Panc1 (cell line): Measurements from ENCODE around the gene RPSA. TPM values are rescaled to one million over a fixed set of nuclear protein-coding genes. Genes with fewer than 3 reads are reported as not detected.

Experiments used
- ATAC-seq: fragments of 200-7000 bp; cut with Tn5 transposase; 2 replicates; pipeline ENCODE4 v1.9.1; 2020; ENCODE audit warnings: mild to moderate bottlenecking, moderate library complexity
- BruUV-seq: library from RNA; stranded (reverse); fragments of 400-500 nt; replicated peaks from 2 replicates; lab custom pipeline; 2021; lab: Mats Ljungman, UMichigan
- CTCF ChIA-PET: fragments of 300-600 bp; sonication (Branson Sonifier 250); formaldehyde crosslinking; loops from one replicate; lab custom pipeline; 2022; ENCODE audit warnings: antibody characterized with exemption; lab: Charles Lee
- POLR2A ChIA-PET: fragments of 300-600 bp; sonication (Branson Sonifier 250); formaldehyde crosslinking; loops from one replicate; lab custom pipeline; 2022; ENCODE audit warnings: antibody characterized with exemption; lab: Charles Lee
- DNase-seq: peaks from one replicate; pipeline ENCODE4 v3.0.0-alpha.2; 2010; ENCODE audit warnings: low read depth, low spot score
- H3K27ac ChIP-seq: 2 replicates; pipeline ENCODE4 v1.5.1; 2011; ENCODE audit warnings: mild to moderate bottlenecking, low read length, inconsistent platforms
- H3K27me3 ChIP-seq: fragments of 200-500 bp; sonication (Bioruptor generic); 2 replicates; pipeline ENCODE4 v1.6.0; 2014; ENCODE audit warnings: low read length, inconsistent platforms; ENCODE audit not compliant: control insufficient read depth, insufficient read depth
- H3K36me3 ChIP-seq: fragments of 200-500 bp; sonication (Bioruptor generic); 2 replicates; pipeline ENCODE4 v1.5.1; 2014; ENCODE audit warnings: inconsistent platforms, mild to moderate bottlenecking, low read length, moderate library complexity; ENCODE audit not compliant: control insufficient read depth, insufficient read depth
- H3K4me1 ChIP-seq: 2 replicates; pipeline ENCODE4 v1.5.1; 2011; ENCODE audit warnings: inconsistent platforms, mild to moderate bottlenecking, low read length, moderate library complexity; ENCODE audit not compliant: control insufficient read depth, insufficient read depth
- H3K4me3 ChIP-seq, 2 experiments: 2 replicates each; pipeline ENCODE4 v1.5.1; 2011 to 2012; ENCODE audit warnings: low read depth in 2 of 2, low read length in 2 of 2, mild to moderate bottlenecking in 2 of 2, inconsistent platforms in 1 of 2, moderate library complexity in 1 of 2
- H3K9me3 ChIP-seq: fragments of 200-500 bp; sonication (Bioruptor generic); 2 replicates; pipeline ENCODE4 v1.5.1; 2014; ENCODE audit warnings: low read depth, mild to moderate bottlenecking, inconsistent platforms, low read length, moderate library complexity; ENCODE audit not compliant: control insufficient read depth, insufficient read depth
- POLR2AphosphoS5 ChIP-seq: IDR thresholded peaks from 2 replicates; pipeline ENCODE4 v1.6.1; 2012; ENCODE audit warnings: mild to moderate bottlenecking, low read depth, low read length, moderate library complexity
- SIN3A ChIP-seq: IDR thresholded peaks from 2 replicates; pipeline ENCODE4 v1.6.1; 2012; ENCODE audit warnings: low read depth, mild to moderate bottlenecking, low read length, moderate library complexity, borderline replicate concordance; ENCODE audit not compliant: insufficient read depth
- TCF7L2 ChIP-seq: IDR thresholded peaks from 2 replicates; pipeline ENCODE4 v1.6.1; 2011; ENCODE audit warnings: mild to moderate bottlenecking, low read depth, low read length, inconsistent platforms
- in situ Hi-C: cut with HindIII; loops from 2 replicates; pipeline ENCODE4 v1.10.0; 2016; ENCODE audit warnings: low sequenced_read_pairs, low pct_unique_long_range_greater_than_20kb
- intact Hi-C: fragments of 100-400 bp; cut with micrococcal nuclease; formaldehyde crosslinking; loops from one replicate; pipeline ENCODE4 v1.10.0; 2022; ENCODE audit not compliant: unreplicated experiment
- total RNA-seq: library from RNA; stranded (reverse); gene quantifications from one replicate; pipeline ENCODE4 v1.2.1, GENCODE V29; 2021; ENCODE audit not compliant: unreplicated experiment
- TF ChIP-seq, protein P1 (sequence below): fragments of 450-650 bp; IDR thresholded peaks from 2 replicates; pipeline ENCODE4 v1.5.1; 2017; ENCODE audit warnings: mild to moderate bottlenecking
- TF ChIP-seq, protein P2 (sequence below), 2 experiments: IDR thresholded peaks; 2 replicates each; pipeline ENCODE4 v1.6.1; 2011 to 2012; ENCODE audit warnings: low read depth in 2 of 2, control low read depth in 1 of 2, low read length in 1 of 2, mild to moderate bottlenecking in 1 of 2, moderate library complexity in 1 of 2; ENCODE audit not compliant: insufficient read depth in 1 of 2

RPSA gene
- total RNA-seq, 1 experiment from 2014 or later: 856 TPM

- no peak overlapping the region for H3K4me3 ChIP-seq
- intact Hi-C loops: no loop called here
- no peaks in the 10 kb centered on the region for H3K9me3 ChIP-seq
- CTCF ChIA-PET: no interaction called here
- DNase-seq: no peak
- TF ChIP-seq, protein P1, sequence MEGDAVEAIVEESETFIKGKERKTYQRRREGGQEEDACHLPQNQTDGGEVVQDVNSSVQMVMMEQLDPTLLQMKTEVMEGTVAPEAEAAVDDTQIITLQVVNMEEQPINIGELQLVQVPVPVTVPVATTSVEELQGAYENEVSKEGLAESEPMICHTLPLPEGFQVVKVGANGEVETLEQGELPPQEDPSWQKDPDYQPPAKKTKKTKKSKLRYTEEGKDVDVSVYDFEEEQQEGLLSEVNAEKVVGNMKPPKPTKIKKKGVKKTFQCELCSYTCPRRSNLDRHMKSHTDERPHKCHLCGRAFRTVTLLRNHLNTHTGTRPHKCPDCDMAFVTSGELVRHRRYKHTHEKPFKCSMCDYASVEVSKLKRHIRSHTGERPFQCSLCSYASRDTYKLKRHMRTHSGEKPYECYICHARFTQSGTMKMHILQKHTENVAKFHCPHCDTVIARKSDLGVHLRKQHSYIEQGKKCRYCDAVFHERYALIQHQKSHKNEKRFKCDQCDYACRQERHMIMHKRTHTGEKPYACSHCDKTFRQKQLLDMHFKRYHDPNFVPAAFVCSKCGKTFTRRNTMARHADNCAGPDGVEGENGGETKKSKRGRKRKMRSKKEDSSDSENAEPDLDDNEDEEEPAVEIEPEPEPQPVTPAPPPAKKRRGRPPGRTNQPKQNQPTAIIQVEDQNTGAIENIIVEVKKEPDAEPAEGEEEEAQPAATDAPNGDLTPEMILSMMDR: no peak
- TF ChIP-seq SIN3A (no peak), POLR2AphosphoS5 (no peak), TCF7L2 (no peak)
- TF ChIP-seq, protein P2, sequence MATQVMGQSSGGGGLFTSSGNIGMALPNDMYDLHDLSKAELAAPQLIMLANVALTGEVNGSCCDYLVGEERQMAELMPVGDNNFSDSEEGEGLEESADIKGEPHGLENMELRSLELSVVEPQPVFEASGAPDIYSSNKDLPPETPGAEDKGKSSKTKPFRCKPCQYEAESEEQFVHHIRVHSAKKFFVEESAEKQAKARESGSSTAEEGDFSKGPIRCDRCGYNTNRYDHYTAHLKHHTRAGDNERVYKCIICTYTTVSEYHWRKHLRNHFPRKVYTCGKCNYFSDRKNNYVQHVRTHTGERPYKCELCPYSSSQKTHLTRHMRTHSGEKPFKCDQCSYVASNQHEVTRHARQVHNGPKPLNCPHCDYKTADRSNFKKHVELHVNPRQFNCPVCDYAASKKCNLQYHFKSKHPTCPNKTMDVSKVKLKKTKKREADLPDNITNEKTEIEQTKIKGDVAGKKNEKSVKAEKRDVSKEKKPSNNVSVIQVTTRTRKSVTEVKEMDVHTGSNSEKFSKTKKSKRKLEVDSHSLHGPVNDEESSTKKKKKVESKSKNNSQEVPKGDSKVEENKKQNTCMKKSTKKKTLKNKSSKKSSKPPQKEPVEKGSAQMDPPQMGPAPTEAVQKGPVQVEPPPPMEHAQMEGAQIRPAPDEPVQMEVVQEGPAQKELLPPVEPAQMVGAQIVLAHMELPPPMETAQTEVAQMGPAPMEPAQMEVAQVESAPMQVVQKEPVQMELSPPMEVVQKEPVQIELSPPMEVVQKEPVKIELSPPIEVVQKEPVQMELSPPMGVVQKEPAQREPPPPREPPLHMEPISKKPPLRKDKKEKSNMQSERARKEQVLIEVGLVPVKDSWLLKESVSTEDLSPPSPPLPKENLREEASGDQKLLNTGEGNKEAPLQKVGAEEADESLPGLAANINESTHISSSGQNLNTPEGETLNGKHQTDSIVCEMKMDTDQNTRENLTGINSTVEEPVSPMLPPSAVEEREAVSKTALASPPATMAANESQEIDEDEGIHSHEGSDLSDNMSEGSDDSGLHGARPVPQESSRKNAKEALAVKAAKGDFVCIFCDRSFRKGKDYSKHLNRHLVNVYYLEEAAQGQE (IDR thresholded peaks at IDR 0.05; ENCODE audit: insufficient read depth in 1 of 2, low read depth in 2 of 2, low read length in 1 of 2): no peak
- no peaks in the 10 kb centered on the region for H3K4me1 ChIP-seq
- no peaks in the 10 kb centered on the region for H3K27me3 ChIP-seq
- no peak for ATAC-seq
- no peaks in the 10 kb centered on the region for H3K36me3 ChIP-seq
- no peak overlapping the region for H3K27ac ChIP-seq
- BruUV-seq: no TSS peak
- in situ Hi-C loops: no loop called here
- POLR2A ChIA-PET: no interaction called here
These were observed 21.0 kb downstream of the RPSA start for GRCh38 chr3:39427506-39427905.

DNA sequence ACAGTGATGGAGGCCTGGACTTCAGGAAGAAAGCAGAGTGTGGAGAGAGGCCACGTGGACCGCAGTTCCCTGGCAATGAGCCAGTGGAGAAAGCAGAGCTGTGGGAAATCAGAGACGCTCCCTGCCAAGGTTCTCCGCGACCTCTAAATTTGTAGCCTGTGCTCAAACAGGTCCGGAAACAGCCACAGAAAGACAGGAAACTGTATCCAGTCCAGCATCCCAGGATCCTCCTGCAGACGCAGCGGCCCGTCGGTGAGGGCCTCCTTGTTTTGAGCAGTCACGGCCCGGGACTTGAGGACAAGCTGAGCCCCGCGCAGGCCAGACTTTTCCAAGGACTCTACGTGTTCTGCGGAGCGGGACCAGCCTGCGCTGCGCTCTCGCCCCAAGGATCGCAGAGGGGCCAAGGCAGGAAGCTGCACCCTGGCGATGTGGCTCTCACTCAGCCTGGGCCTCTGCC, 22.3 kb downstream of the RPSA start:
- ATAC-seq: no peak
- H3K36me3 ChIP-seq: no peaks in the 10 kb centered on the region
- H3K27me3 ChIP-seq: no peaks in the 10 kb centered on the region
- TF ChIP-seq, protein P1: no peak
- TF ChIP-seq, protein P2 (IDR thresholded peaks at IDR 0.05; ENCODE audit: insufficient read depth in 1 of 2, low read depth in 2 of 2, low read length in 1 of 2): no peak
- TF ChIP-seq SIN3A (no peak), TCF7L2 (no peak), POLR2AphosphoS5 (no peak)
- intact Hi-C loops: no loop called here
- no peak overlapping the region for H3K4me3 ChIP-seq
- CTCF ChIA-PET: no interaction called here
- BruUV-seq: no TSS peak
- no peaks in the 10 kb centered on the region for H3K4me1 ChIP-seq
- no peaks in the 10 kb centered on the region for H3K9me3 ChIP-seq
- in situ Hi-C loops: no loop called here
- no peak overlapping the region for H3K27ac ChIP-seq
- POLR2A ChIA-PET: no interaction called here
- no peak for DNase-seq
